AG09309 (cell line): Measurements from ENCODE around the gene C1QTNF9B.

Experiments used
- DNase-seq: peaks from one replicate; pipeline ENCODE4 v3.0.0-alpha.2; 2010; ENCODE audit warnings: low read depth
- H3K4me3 ChIP-seq: 2 replicates; pipeline ENCODE4 v1.5.1; 2011; ENCODE audit warnings: mild to moderate bottlenecking, low read depth, low read length, moderate library complexity; ENCODE audit not compliant: control insufficient read depth
- TF ChIP-seq, protein P1 (sequence below): IDR thresholded peaks from 2 replicates; pipeline ENCODE4 v1.5.1; 2011; ENCODE audit warnings: mild to moderate bottlenecking, low read depth, low read length, inconsistent platforms; ENCODE audit not compliant: insufficient read depth, control insufficient read depth; ENCODE audit errors: missing control alignments

C1QTNF9B gene

DNA sequence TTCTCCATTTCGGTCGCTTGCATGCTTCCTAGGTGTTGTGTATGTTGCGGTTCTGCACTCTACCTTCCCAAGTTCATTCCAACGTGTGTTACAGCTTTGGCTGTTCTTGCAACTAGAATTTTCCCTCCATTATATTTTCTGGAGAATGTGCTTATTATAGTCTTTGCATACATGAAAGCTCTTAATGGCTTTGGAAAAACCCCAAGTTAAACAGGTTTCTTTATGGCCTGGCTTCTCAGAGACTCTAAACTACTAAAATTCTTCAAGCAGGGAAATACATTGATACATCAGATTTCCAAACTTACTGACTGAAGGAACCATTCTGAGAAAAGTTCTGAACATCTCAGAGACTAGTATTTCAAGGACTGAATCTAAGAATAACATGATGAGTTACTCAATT is 20.0 kb downstream of the C1QTNF9B start:
- no peak for DNase-seq
- no peak overlapping the region for H3K4me3 ChIP-seq
- TF ChIP-seq, protein P1, sequence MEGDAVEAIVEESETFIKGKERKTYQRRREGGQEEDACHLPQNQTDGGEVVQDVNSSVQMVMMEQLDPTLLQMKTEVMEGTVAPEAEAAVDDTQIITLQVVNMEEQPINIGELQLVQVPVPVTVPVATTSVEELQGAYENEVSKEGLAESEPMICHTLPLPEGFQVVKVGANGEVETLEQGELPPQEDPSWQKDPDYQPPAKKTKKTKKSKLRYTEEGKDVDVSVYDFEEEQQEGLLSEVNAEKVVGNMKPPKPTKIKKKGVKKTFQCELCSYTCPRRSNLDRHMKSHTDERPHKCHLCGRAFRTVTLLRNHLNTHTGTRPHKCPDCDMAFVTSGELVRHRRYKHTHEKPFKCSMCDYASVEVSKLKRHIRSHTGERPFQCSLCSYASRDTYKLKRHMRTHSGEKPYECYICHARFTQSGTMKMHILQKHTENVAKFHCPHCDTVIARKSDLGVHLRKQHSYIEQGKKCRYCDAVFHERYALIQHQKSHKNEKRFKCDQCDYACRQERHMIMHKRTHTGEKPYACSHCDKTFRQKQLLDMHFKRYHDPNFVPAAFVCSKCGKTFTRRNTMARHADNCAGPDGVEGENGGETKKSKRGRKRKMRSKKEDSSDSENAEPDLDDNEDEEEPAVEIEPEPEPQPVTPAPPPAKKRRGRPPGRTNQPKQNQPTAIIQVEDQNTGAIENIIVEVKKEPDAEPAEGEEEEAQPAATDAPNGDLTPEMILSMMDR: no peak

DNA sequence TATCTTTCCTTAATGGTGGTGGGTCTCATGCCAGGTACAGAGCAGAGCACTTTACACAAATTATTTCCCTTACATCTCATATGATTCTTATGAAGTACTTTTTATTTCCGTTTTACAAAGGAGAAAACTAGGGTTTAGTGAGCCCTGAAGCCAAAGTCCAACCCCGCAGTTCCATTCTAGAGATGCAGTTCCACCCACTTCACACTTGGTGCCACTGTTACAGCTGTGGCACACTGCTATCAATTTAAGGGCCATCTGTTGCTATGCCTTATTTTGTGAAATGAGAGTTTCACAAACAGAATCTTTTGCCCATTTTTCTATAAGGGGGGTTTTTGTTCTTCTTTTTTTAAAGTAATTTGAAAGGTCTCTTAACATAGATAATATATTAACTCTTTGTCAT is 21.0 kb downstream of the C1QTNF9B start:
- no peak for DNase-seq
- TF ChIP-seq, protein P1: peak; percentile 57

DNA sequence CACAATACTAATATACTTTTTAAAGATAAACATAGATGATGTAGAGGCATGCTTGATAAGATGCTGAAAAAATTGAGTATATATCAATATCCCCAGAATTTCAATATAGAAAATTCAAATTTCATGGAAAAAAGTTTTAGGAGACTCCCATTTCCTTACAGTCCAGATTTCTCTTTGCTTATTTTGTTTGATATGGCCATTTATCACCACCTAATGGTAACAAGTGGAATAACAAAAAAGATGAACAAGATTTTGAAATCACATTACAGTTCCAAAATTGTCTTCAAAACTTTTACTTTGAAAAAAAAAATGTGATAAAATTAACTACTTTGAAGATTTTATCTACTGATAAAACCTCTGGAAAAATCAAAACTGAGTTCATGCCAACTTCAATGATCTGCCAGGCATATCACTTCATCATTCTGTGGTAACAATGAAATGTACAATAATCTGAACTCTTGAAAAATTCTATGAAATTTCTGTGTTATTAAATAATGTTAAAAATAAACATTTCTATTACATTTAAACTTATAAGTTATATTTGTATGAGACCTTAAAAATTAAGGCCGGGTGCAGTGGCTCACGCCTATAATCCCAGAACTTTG is 25.6 kb downstream of the C1QTNF9B start:
- DNase-seq: no peak
- TF ChIP-seq, protein P1: peak; percentile 37
- H3K4me3 ChIP-seq: no peak overlapping the region

More for the DNA sequence above, 21.0 kb downstream of the C1QTNF9B start:
- no peak overlapping the region for H3K4me3 ChIP-seq

DNA sequence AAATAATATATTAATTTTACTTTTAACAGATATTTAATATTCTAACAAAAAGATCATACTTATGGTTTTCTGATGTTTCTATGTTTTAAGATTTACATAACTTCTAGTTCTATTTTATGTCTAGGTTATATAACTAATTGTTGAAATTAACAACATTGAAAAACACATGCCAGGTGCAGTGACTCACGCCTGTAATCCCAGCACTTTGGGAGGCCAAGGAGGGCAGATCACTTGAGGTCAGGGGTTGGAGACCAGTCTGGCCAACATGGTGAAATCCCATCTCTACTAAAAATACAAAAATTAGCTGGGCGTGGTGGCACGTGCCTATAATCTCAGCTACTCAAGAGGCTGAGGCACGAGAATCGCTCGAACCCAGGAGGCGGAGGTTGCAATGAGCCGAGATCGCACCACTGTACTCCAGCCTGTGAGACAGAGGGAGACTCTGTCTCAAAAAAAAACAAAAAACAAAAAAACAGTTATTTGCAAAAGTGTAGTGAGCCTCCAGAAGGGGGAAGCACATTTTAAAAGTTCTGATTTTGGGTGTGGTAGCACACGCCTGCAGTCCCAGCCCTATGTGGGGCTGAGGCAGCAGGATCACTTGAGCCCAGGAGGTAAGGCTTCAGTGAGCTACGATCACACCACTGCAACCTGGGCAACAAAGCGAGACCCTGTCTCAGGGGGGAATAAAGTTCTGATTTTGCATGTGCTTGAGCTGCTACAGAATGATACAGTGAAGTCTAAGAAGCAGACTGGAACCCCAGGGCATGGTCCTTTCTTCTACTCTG is 26.8 kb downstream of the C1QTNF9B start:
- no peak overlapping the region for H3K4me3 ChIP-seq
- DNase-seq: no peak
- TF ChIP-seq, protein P1: no peak

DNA sequence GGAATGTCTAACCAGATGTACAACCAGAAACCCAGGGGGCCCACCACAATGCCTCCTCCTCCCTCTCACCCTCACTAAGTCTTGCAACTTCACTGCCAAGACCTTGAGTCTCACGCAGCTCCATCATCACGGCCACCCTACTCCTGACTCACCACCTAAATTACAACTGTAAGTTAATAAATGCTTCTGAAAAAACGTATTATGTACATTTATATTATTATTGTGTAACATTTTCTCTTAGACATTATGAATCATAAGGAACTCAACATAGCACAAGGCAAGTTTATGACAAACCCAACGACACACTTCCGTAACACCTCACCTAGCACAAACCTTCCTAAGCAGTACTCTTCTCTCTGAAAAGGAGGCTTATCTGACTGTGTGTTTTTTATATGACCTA is 28.8 kb downstream of the C1QTNF9B start:
- TF ChIP-seq, protein P1: no peak
- peak; percentile 47 for DNase-seq

DNA sequence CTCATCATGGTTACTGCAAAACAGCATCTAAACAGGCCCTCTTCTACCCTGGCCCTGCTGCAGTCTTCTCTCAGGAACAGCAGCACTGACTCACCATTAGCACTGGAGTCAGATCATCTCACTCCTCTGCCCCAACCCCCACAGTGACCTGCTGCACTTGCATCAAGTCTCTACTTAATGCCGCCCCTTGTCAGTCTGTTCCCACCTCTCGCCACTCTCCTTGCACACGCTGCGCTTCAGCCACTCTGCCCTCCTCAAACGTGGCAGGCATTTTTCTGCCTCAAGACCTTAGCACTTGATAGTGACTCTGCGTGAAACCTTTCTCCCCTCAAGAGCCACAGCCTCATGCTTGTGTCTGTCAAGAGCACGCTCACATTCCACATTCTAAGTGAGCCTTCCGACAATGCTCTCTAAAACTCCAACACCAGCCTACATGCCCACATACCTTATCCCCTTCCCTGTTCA is 30.2 kb downstream of the C1QTNF9B start:
- no peak for DNase-seq
- TF ChIP-seq, protein P1: no peak
- H3K4me3 ChIP-seq: no peak overlapping the region

More for the DNA sequence above, 28.8 kb downstream of the C1QTNF9B start:
- H3K4me3 ChIP-seq: no peak overlapping the region
